ENCODE measurements around the gene METTL26. TPM values are rescaled to one million over a fixed set of nuclear protein-coding genes. Genes with fewer than 3 reads are reported as not detected.

METTL26 gene
- total and polyA plus RNA-seq, 2 of the 4 experiments (the other 2 are of a cell fraction), result 46.8 to 128 TPM

DNA sequence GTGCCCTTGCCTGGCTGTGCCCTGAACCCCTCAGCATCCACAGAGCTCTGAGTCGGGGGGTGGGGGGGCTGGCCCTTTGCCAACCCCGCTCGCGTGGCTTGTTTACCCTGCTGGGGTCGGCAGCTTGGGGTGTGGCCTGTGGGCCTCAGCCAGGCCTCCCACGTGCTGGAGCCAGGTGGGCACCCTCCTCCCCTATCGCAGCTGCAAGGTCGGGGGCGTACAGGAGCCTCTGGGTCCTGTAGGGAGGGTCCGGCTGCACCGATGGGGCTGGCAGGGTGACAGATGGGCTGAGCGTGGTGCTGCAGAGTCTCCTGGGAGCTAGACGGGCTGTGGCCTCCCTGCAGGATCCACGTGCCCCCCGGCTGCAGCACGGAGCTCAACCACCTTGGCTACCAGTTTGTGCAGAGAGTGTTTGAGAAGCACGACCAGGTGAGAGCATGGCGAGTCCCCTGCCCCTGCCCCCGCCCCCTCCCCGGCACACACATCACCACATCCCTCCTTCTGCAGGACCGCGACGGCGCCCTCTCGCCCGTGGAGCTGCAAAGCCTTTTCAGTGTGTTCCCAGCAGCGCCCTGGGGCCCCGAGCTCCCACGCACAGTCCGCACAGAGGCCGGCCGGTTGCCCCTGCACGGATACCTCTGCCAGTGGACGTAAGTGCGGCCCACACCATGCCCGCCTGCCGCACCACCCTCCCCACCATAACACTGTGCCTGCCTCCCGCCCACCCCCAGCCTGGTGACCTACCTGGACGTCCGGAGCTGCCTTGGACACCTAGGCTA lies 35.4 kb upstream of the METTL26 start:
- ATAC-seq (ENCODE audit: low read depth), result no peak
- in situ Hi-C loops (cut with MboI; ENCODE audit: low sequenced_read_pairs) (no loop called here), intact Hi-C loops (cut with micrococcal nuclease) (no loop called here), dilution Hi-C loops (cut with HindIII; ENCODE audit: low sequenced_read_pairs, unreplicated experiment) (no loop called here)
- H2BK5ac ChIP-seq (ENCODE audit: low read depth, low read length, poor library complexity, severe bottlenecking), result no peak overlapping the region
- no peak overlapping the region for H4K5ac ChIP-seq (ENCODE audit: low read depth, low read length)
- H2BK20ac ChIP-seq (ENCODE audit: low read depth, low read length), result no peak overlapping the region
- no peak overlapping the region for H2AK5ac ChIP-seq (ENCODE audit: low read depth, low read length)
- peaks cover 27% of the 10 kb centered on the region for H4K20me1 ChIP-seq (ENCODE audit: insufficient read depth, low read length)
- H3K27me3 ChIP-seq (ENCODE audit: control insufficient read depth, insufficient read depth, low read length), result no peaks in the 10 kb centered on the region
- BruUV-seq (replicated peaks), result no TSS peak
- no peak overlapping the region for H3K4me3 ChIP-seq (ENCODE audit: insufficient read depth, low read depth, low read length)
- peaks cover 47% of the 10 kb centered on the region for H3K36me3 ChIP-seq (ENCODE audit: control insufficient read depth, insufficient read depth, low read length)
- no peak overlapping the region for H3K56ac ChIP-seq (ENCODE audit: extremely low read depth, insufficient read depth, low read length)
- H3K18ac ChIP-seq (ENCODE audit: low read depth, low read length), result no peak overlapping the region
- H4K91ac ChIP-seq (ENCODE audit: insufficient read depth, low read depth, low read length), result no peak overlapping the region
- H2BK15ac ChIP-seq (ENCODE audit: low read depth, low read length), result no peak overlapping the region
- H3K9ac ChIP-seq (ENCODE audit: low read depth, low read length), result no peak overlapping the region
- WGBS, 2 experiments (ENCODE audit: extremely low coverage in 2 of 2, insufficient read length in 1 of 2), result 94% methylated on average over 13 of the region's 40 CpGs; no CpG with 5 or more reads in 1 of the 2 experiments
- H3K4ac ChIP-seq (ENCODE audit: low read depth, low read length), result no peak overlapping the region
- no peak overlapping the region for H3K23ac ChIP-seq (ENCODE audit: low read depth, low read length)
- ChIA-PET CTCF (no interaction called here), POLR2A (ENCODE audit: unreplicated experiment) (no interaction called here)
- H2BK120ac ChIP-seq (ENCODE audit: low read depth, low read length), result no peak overlapping the region
- H3K9me1 ChIP-seq (ENCODE audit: insufficient read depth, low read length), result peaks cover 6% of the 10 kb centered on the region
- H3K9me3 ChIP-seq (ENCODE audit: control insufficient read depth, insufficient read depth, low read length), result no peaks in the 10 kb centered on the region
- H3K79me1 ChIP-seq (ENCODE audit: low read depth in 1 of 2, low read length in 2 of 2), result peaks cover 0 to 37% of the 10 kb centered on the region in 2 experiments; a peak in 1 of 4 replicates
- H3K27ac ChIP-seq (ENCODE audit: insufficient read depth, low read length), result no peak overlapping the region
- no peak overlapping the region for H3K4me2 ChIP-seq (ENCODE audit: low read depth, low read length)
- no peak overlapping the region for H2AFZ ChIP-seq (replicated peaks; ENCODE audit: low read length, poor library complexity)
- no peak overlapping the region for H4K8ac ChIP-seq (ENCODE audit: low read depth in 2 of 2, low read length in 2 of 2)
- DNase-seq, result no peak
- peak overlapping the region; percentile 28 for H2AK9ac ChIP-seq (replicated peaks; ENCODE audit: low read depth, low read length, poor library complexity)
- TF ChIP-seq MAFK (IDR thresholded peaks at IDR 0.05; ENCODE audit: low read depth, low read length) (no peak), RAD21 (IDR thresholded peaks at IDR 0.05; ENCODE audit: low read length) (no peak), BHLHE40 (IDR thresholded peaks at IDR 0.05; ENCODE audit: low read depth, low read length) (no peak), SMC3 (IDR thresholded peaks at IDR 0.05; ENCODE audit: low read depth, low read length) (no peak), POLR2A (IDR thresholded peaks at IDR 0.05; ENCODE audit: low read depth, low read length) (no peak), FOS (IDR thresholded peaks at IDR 0.05; ENCODE audit: low read depth, low read length) (no peak), MXI1 (IDR thresholded peaks at IDR 0.05; ENCODE audit: borderline replicate concordance, low read depth, low read length) (no peak), RFX5 (IDR thresholded peaks at IDR 0.05; ENCODE audit: low read depth, low read length) (no peak), RCOR1 (IDR thresholded peaks at IDR 0.05; ENCODE audit: insufficient replicate concordance, low read length) (no peak), NFE2L2 (IDR thresholded peaks at IDR 0.05; ENCODE audit: low read depth, low read length) (no peak), CHD1 (IDR thresholded peaks at IDR 0.05; ENCODE audit: low read depth, low read length) (no peak), CEBPB (IDR thresholded peaks at IDR 0.05; ENCODE audit: low read depth, low read length) (no peak)
- TF ChIP-seq, protein P1, sequence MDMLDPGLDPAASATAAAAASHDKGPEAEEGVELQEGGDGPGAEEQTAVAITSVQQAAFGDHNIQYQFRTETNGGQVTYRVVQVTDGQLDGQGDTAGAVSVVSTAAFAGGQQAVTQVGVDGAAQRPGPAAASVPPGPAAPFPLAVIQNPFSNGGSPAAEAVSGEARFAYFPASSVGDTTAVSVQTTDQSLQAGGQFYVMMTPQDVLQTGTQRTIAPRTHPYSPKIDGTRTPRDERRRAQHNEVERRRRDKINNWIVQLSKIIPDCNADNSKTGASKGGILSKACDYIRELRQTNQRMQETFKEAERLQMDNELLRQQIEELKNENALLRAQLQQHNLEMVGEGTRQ (IDR thresholded peaks at IDR 0.05; ENCODE audit: low read depth, low read length), result no peak
- TF ChIP-seq, protein P2, sequence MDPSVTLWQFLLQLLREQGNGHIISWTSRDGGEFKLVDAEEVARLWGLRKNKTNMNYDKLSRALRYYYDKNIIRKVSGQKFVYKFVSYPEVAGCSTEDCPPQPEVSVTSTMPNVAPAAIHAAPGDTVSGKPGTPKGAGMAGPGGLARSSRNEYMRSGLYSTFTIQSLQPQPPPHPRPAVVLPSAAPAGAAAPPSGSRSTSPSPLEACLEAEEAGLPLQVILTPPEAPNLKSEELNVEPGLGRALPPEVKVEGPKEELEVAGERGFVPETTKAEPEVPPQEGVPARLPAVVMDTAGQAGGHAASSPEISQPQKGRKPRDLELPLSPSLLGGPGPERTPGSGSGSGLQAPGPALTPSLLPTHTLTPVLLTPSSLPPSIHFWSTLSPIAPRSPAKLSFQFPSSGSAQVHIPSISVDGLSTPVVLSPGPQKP (IDR thresholded peaks at IDR 0.05; ENCODE audit: borderline replicate concordance, low read depth, low read length), result no peak
- TF ChIP-seq, protein P3, sequence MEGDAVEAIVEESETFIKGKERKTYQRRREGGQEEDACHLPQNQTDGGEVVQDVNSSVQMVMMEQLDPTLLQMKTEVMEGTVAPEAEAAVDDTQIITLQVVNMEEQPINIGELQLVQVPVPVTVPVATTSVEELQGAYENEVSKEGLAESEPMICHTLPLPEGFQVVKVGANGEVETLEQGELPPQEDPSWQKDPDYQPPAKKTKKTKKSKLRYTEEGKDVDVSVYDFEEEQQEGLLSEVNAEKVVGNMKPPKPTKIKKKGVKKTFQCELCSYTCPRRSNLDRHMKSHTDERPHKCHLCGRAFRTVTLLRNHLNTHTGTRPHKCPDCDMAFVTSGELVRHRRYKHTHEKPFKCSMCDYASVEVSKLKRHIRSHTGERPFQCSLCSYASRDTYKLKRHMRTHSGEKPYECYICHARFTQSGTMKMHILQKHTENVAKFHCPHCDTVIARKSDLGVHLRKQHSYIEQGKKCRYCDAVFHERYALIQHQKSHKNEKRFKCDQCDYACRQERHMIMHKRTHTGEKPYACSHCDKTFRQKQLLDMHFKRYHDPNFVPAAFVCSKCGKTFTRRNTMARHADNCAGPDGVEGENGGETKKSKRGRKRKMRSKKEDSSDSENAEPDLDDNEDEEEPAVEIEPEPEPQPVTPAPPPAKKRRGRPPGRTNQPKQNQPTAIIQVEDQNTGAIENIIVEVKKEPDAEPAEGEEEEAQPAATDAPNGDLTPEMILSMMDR (conservative IDR thresholded peaks at IDR 0.05; ENCODE audit: low read depth, low read length), result no peak
- peaks cover 14% of the 10 kb centered on the region for H3K4me1 ChIP-seq (ENCODE audit: control insufficient read depth, insufficient read depth, low read length)
- no peak overlapping the region for H3K14ac ChIP-seq (replicated peaks; ENCODE audit: low read depth, low read length)

All from IMR-90 (cell line).